GM12801 (cell line): ENCODE measurements around the gene LDLRAD4.

Experiments used
- TF ChIP-seq, protein P1 (sequence below): IDR thresholded peaks from one replicate; pipeline ENCODE4 v1.5.1; 2011; ENCODE audit warnings: control low read depth; ENCODE audit not compliant: insufficient read length; ENCODE audit errors: extremely low read depth

LDLRAD4 gene

DNA sequence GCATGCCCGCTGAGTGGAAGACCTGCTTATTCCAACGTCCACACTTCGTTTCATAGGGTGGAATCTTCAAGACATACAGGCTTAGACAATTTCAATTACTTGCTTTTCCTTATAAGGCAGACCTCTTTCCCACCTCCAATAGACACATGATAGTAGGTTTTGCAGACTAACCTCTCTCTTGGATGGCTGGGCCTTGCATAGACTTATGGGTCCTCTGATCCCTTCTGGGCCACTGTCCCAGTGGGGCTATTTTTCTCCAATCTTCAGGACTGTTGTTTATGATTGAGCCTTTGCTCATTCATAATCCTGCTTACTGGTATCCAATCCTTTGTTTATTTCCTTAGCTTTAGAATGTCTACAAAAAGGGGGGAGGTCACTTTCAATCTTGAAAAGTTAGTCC lies 368.9 kb downstream of the LDLRAD4 start:
- TF ChIP-seq, protein P1, sequence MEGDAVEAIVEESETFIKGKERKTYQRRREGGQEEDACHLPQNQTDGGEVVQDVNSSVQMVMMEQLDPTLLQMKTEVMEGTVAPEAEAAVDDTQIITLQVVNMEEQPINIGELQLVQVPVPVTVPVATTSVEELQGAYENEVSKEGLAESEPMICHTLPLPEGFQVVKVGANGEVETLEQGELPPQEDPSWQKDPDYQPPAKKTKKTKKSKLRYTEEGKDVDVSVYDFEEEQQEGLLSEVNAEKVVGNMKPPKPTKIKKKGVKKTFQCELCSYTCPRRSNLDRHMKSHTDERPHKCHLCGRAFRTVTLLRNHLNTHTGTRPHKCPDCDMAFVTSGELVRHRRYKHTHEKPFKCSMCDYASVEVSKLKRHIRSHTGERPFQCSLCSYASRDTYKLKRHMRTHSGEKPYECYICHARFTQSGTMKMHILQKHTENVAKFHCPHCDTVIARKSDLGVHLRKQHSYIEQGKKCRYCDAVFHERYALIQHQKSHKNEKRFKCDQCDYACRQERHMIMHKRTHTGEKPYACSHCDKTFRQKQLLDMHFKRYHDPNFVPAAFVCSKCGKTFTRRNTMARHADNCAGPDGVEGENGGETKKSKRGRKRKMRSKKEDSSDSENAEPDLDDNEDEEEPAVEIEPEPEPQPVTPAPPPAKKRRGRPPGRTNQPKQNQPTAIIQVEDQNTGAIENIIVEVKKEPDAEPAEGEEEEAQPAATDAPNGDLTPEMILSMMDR = no peak

DNA sequence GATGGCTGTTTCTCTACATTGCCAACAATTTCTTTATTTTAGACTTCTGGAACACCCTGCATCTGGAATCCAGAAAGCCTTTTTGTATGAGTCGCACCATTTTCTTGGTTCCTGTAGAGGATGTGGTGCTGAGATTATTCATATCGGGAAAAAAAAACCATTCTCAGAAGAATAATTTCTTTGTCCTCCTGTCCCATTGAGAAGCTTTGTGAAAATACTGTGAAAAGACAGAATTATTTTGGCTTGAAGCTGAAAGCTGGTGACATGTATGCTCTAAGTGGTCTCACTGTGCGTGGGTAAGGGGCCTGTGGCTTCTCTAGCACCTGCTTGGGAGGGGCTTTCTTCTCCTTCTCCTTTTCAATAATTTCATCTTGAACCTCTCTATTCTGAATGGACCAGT lies 369.4 kb downstream of the LDLRAD4 start:
- TF ChIP-seq, protein P1 = no peak

DNA sequence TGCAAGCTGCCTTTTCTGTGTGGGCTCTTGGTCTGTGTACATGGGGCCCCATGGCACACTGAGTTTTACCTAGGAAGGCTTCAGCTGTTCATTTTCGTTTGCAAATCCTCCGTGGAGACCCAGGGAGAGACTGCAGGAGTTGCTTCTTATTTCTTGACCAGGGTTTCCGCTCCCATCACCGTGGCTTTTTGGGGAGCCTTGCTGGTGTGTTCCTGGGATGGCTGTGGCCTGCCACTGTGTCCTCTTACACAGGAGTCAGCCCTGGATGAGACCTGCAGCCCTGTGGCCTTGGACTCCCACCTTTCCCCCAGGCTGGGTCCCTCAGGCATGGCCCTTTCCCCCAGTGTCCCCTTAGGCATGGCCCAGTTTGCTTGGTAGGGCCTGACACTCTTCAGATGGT lies 370.8 kb downstream of the LDLRAD4 start:
- TF ChIP-seq, protein P1 = no peak

- TF ChIP-seq, protein P1 = no peak
Observed at GRCh38 chr18:13589943-13590342, 371.4 kb downstream of the LDLRAD4 start.

DNA sequence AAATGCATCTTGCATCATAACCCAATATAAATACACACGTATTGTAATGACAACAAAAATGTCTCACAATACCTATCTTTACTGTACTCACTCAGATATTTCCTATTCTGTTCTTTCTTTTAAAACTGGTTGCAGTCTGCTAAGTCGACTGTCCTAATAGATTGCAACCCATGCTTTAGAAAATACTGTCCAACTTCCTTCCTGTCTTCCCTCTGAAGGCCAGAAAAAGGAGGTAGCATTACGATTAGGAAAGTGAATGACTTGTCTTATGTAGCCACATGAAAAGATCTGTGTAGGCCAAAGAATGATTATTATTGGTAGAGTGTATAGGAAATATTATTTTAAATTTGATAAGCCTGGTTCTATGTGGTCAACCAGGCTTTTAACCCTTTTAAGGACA lies 373.7 kb downstream of the LDLRAD4 start:
- TF ChIP-seq, protein P1 = no peak

DNA sequence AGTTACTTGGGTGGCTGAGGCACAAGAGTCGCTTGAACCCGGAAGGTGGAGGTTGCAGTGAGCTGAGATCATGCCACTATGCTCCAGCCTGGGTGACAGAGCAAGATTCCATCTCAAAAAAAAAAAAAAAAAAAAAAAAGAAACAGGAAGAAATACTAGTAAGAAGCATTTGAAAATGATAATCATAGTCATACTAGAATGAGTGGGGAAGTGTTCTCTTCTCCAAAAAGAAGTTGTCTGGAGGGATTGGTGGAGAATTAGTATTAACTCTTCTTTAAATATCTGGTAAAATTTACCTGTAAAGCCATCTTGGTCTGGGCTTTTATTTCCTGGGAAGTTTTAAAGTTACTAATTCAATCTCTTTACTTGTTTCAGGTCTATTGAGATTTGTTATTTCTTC lies 376.0 kb downstream of the LDLRAD4 start:
- TF ChIP-seq, protein P1 = no peak

GRCh38 chr18:13597068-13597467 lies 378.5 kb downstream of the LDLRAD4 start:
- TF ChIP-seq, protein P1 = no peak

GRCh38 chr18:13598591-13598990 lies 380.0 kb downstream of the LDLRAD4 start:
- TF ChIP-seq, protein P1 = no peak
